HG02610 (cell line): ENCODE results near the gene SLC1A2.

Source experiments
- ATAC-seq: cut with Tn5 transposase; IDR thresholded peaks from one replicate; pipeline ENCODE4 v1.9.1; 2021; ENCODE audit warnings: mild to moderate bottlenecking, moderate library complexity; ENCODE audit not compliant: unreplicated experiment

Gene SLC1A2

DNA sequence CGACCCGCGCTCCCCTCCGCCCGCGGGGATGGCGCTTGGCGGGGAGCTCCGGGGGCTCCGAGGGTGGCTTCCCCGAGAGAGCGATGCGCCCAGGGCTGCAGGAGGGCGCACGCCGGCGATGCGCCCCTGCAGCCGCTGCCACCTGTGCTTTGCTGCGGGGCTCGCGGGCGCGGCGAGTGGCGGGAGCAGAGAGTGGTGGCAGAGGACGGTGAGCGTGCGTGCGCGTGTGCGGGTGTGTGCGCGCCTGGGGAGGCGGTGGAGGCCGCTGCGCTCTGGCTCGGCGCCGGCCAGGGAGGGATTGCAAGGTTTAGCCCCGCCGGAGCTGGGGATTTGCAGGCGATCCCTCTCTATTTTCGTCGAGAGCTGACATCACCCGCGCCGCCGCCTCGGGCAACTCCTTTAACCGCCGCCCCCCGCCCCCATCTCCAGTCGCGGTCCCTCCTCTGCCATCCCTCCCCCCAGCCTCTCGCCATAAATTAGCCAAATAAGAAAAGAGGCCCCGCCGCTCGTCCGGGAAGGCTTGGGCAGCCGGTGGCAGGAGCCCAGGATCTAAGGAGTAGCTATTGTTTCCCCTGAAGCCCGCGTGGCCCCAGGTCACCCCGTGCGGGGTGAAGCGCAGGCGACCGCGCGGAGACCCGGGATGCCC, at the start of gene SLC1A2:
Gene SLC1A2, minus strand, starts transcription at position 375 of the 646 bp plus-strand sequence. CDS start 592 bp downstream, outside the sequence.
- ATAC-seq: no peak

DNA sequence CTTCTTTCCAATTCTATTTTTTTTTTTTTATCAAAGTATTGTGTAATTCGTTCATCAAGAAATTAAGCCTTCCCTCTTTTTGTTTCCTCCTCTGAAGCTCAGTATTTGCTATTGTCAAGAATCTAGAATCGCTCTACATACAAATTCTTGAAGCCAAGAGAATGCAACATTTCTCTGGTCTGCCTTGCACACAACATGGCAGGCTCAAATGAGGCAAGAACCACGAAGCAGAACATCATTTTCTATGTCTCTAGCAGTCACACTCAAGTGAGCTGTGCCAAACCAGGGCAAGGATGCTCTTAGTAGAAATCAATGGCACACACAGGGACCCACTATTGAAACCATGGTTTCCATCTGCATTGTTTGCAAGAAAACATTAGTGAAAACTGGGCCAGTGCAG, 46.7 kb upstream of the SLC1A2 start:
- no peak for ATAC-seq

DNA sequence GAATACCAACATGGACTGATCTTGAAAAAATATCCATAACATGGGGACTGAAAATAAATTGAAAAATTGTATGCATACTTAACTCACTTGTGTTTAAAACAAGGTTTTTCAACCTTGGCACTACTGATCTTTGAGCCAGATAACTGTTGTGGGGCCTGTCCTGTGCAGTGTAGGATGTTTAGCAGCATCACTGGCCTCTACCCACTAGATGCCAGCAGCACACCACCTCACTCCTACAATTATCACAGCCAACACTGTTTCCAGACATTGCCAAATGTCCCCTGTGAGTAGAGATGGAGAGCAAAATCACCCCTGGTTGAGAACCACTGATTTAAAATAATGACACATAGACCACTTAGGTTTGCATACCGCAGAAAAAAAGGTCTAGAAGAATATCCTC, 45.0 kb upstream of the SLC1A2 start:
- no peak for ATAC-seq

DNA sequence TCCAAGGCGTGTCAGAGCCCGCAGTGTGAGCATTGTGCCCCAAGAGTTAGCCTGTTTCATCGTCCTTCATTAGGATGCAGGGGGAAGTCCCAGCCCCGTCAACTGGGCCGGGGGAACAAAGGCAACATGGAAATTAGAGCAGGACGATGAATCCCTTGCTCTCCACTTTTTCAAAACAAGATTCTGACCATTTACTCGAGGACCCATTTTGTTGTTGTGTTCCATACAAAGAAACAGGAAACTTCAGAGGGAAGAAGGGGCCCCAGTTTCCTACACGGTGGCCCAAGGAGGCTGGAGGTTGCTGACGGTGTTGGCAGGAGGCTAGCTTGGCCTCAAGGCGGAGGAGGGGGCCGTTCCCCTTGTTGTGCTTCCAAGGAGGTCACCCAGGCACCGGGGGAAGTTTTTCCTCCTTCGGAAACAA, 44.0 kb upstream of the SLC1A2 start:
- no peak for ATAC-seq

DNA sequence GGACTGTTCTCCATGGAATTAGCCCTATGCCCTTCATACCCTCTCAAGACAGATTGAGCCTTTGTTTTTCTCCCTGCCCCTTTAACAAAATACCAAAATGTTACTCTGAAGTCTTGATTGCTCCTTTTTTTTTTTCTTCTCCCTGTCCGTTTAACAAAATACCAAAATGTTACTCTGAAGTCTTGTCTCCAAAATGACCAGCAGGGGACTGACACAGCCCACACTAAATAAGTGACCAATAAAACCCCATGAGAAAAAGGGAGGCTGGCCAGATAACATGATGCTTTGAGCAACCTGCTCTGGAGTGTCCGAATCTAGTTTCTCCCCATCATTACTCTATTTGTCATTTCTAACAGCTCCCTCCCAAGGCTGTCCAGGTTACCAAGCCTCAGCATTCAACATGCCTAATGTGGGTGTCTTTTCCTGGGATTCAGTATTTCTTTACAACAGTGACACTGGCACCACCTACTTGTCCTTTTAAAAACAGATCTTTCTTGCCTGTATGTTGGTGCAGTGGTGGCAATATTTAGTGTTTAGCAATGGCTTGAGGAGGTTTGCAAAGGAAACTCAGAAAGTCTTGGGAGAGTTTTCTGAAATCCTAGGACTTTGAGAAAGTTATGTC, 42.7 kb upstream of the SLC1A2 start:
- no peak for ATAC-seq

DNA sequence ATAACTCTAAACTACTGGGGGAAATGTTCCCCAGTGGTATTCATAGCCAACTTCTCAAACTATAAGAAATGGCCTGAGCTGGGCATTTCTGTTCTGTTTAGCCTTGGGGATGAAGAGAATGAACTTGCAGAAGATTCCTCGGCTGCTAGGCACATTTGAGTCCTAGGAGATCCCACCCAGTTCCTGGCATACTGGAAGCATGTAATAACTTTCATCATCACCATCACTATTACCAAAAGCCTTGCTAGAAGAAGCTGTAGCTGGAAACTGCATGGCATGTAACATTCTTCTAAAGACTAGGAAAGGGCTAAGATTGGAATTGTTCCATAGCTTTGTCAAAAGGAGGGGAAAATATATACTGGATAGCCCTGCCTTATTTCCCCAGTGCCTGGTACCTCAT, 40.1 kb upstream of the SLC1A2 start:
- no peak for ATAC-seq

DNA sequence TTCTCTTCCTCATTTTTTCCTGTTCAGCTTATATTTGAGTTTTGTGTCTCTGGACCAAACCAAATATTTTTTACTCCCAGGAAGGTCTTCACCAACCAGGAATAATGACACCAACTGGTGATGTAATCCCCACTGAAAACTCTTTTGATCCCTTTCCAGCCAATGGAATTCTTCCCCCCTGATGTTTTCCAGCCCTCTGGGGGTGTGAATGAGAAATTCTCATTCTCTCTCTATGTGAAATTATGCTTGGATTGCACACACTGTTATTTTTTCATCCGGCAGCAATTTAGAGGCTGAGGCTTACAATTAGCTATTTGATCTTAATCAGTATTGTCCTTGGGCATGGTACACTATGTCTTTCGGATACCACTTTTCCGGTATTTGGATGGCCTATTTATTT, 39.5 kb upstream of the SLC1A2 start:
- no peak for ATAC-seq

DNA sequence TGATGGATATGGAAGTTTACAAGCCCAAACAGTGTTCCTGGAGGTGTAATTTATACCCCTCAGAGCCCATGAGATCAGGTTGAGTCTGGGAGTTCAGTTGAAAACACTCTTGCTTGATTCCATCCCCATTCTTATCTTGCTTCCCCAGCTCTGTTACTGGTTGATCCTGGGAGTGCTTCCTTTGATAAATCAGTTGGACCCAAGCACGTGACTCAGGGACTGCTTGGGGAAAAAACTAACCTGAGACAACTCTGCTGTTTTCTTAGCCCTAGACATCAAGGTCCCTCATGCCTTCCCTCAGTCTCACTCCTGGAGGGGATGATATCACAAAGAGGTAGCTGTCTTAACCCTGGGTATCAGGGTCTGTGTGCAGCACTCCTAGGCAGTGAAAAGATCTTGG, 35.0 kb upstream of the SLC1A2 start:
- no peak for ATAC-seq

DNA sequence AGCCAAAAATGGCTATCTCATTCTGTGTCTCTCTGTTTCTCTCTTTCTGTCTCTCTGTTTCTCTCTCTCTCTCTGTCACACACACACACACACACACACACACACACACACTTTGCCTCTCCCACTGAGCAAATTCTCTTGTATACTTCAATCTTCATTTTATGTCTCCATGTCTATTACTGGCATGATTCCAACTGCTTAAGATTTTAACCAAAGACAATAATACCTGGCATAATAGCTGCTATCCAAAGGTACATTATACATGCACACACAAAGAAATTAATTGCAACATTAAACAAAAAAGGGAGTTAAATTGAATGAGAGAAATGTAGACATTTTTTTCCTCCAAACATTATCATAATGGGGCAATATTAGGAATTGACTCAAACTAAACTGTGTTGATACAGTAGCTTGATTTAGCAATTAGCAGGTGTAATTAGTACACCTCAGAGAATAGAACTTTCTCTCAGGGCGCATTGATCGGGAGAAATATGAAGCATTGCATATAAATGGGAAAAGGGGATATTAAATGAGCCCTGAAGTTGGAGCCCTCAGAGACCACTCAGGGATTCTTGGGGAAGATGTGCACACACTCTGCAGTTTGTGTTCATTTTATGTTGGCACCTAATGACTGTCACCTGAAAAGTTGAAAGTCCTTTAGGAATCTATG, 17.4 kb upstream of the SLC1A2 start:
- no peak for ATAC-seq

DNA sequence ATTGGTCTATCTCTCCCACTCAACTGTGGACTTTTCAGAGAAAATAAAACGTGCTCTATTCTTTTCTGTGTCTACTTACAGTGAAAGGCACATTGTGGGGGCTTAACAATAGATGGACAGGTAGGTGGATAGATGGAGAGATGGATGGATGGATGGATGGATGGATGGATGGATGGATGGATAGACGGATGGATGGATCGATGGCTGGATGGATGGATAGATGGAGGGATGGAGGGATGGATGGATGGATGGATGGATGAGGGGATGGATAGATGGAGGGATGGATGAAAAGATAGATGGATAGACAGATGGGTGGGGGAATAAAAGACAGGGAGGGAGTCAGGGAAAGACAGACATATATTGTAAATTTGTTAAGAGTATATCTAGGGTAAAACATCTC, 14.2 kb upstream of the SLC1A2 start:
- ATAC-seq: no peak

DNA sequence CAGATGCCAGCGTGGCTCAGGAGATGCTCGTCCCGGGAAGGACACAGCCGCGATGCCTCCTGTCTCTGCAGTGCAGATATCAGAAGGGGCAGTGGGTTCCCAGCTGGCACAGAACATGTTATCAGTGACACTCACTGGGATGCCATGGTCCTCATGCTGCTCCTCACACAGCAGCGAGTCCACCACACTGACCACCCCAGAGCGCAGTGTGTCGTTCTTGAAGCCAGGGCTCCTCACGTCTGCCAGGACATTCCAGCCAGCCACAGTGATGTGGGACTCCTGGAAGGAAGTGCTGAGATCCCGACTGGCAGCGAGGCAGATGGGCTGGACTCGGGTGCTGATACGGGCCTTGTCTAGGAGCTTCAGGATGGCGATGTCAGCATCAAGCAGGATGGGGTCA, 13.1 kb upstream of the SLC1A2 start:
- no peak for ATAC-seq

DNA sequence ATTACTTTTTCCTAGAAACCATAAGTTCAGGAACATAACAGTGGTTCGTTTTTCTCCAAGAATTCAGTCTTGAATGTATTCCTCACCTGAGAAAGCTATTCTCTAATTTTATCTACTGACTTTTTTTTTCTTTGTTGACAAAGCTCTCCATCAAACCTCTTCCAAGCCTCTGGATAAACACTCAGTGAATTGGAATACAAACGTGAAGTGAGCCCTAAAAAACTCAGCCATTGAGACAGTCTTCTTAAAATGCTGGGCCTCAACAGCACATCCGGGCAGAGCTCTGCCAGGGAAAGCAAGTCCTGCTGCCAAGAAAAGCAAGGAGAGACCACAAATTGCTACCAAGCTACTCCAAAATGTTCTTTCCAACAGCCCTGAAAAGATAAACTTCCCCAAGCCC, 7.7 kb upstream of the SLC1A2 start:
- no peak for ATAC-seq

DNA sequence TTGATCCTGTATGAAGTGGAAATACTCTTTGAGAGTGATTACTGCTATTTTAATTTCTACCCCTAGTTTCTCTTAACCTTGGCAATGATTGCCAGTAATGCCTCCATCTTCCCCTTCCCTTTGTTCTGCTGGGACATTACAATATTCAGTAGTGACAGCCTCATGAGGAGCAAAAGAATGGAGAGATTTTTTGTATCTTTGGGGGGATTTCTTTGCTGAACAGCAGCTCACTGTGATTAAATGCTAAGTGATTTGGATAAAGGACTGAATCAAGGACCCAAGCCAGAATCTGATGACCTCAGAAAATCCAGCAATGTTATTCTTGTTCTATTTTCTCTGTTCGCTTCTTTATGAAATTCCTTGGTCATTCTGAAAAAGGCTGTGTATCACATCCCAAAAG, 7.0 kb upstream of the SLC1A2 start:
- ATAC-seq: no peak

DNA sequence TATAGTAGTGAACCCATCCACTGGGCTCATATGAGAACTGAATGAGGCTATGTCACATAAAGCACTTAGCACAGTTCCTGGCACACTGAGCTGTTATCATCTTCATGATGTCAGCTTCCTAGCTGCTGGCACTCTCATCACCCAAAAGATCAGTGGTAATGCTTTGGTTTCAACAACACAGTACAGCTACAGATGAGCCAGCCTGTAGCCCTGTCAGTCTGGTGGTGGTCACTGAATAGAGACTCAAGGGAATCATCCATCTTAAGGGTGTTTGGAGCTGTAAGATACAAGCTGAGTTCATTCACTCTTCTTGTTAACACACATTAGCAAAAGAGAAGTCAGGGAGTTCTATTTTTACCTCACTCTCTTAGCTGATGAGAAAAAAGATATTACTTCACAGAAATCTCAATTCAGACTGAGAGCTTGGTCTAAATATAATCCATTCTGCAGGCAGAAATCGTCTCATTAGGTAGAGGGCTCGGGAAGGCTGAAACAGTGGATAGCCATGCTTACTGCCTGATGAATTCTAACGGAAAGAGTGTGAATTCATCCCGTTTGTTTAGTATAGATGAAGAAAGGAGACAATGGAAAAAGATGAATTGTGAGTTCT, 6.3 kb upstream of the SLC1A2 start:
- no peak for ATAC-seq

DNA sequence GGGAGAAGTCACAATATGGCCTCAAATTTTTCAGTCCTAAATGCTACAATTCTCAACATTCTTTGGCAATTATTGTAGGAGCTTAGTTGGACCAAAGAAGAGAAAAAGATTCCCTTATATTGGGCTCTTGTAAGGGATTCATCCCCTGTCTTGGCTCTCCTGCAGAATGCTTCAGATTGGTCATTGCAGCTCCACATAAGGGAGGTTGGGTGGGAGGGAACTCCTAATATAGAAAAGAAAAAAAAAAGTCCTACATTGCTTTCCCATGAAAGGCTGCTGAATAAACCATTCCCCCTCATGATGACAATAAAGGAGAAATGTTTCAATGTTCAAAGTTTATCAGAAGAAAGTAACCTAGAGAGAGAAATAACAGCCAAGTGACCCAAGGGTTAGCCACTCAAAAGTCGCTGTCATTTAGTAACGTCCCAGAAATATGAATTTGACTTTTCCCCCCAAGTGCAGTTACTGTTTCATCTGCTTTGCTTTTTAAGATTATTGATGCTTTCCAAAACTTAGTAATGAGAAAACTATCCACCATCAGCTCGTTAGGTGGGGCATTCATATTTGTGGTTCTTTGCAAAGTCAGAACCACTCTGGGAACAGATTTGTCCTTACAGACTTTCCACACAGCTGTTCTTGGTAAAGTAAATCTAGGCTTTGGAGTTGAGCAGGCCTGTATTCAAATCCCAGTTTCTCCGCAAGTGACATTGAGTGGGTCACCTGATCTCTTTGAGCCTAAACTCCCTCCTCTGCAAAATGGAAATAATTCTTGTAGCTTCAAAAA, 5.0 kb upstream of the SLC1A2 start:
- no peak for ATAC-seq

DNA sequence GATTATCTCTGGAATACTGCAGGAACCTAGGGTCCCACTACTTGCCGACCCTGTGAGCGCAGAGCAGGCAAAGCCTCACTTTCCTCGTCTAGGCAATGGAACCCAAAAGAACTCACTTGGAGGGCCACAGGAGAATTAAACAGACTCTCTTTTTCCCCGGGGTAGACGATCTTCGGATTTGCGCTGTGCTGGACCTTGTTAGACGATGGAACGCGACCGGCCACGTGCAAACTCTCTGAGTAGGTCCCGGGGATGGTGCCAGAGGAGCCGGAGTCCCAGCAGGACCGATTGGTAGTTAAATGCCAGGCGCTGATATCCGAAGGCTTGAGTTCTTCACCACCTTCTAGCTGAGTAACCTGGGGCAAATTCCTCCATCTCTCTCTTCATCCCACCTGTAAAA, 1.0 kb upstream of the SLC1A2 start:
- ATAC-seq: no peak

DNA sequence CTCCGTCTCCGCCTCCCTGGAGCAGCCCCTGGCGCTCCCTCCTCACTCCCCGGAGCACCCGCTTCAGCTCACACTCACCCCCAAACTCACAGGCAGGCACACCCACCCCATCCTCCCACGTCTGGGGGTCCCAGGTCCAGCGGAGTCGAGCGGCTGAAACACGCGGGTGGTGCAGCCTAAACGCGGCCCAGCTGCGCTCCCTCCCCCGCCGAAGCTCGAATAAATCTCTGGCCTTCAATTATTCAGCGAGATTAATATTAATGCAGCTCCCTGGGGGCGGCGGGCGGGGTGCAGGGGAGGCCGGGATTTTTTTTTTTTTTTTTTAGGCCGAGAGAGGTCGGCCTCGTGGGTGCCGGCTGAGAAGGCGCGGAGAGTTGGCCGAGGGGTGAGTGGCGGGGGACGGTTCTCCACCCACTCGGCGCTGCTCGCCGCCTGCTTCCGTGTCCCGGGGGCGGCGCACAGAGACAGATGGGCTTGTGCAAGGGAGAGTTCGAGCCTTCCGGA, 524 bp upstream of the SLC1A2 start:
- no peak for ATAC-seq

DNA sequence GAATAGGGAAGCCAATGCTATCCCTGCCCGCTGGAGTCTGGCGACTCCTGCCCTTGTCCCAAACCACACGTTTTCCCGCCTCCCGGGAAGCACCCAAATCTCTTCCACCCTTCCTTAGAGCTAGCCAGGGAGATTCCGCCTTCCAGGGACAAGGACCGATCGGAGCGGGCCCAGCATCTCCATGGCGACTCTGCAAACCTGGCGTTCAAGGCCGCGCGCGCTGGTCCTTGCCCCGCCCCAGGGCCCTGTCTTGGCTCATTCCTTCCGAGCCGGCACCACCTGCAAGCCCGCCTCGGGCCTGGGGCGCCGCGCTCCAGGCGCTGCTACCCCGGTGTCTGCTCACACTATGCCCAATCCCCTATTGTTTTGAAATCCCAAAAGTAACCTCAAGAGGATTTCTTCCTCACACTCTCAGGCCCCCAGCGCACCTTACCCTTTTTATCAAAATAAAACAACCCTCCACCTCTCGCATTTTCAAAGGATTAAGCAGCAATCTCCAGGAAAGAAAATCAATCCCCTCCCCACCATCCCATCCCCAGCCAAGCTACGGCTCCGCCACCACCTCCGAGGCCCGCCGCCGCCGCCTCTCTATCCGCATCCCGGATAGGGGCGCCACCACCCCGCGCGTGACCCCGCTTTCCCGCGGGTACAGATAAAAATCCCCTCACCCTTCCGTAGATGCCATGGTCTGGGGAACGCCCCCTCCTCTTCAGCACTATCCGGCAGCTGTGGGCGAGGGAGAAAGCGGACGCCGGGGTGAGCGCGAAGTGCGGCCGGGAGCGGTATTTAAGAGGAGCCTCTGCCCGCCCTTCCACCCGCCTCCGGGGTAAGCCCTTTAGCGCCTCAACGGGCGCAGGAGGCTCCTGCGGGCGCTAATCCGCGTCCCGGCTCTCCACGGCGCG, 825 bp downstream of the SLC1A2 start:
- no peak for ATAC-seq

DNA sequence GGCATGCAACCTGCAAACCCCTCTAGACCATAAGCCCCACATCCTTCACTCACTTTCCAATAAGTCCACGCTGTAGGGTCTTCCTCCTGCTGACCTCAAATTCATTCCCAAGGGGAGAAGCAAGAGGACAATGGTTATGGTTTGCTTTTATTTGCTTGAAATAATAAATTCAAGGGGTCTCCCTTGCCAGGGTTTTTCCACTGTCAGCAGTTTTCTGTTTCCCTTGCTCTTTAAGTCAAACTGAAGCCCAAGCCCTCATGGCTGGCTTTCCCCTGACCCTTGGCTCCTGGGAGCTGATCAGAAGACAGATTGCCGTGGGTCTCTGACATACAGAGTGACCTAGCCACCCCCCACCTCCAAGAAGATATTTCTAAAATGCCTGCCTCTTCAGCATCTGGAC, 3.9 kb downstream of the SLC1A2 start:
- ATAC-seq: no peak

DNA sequence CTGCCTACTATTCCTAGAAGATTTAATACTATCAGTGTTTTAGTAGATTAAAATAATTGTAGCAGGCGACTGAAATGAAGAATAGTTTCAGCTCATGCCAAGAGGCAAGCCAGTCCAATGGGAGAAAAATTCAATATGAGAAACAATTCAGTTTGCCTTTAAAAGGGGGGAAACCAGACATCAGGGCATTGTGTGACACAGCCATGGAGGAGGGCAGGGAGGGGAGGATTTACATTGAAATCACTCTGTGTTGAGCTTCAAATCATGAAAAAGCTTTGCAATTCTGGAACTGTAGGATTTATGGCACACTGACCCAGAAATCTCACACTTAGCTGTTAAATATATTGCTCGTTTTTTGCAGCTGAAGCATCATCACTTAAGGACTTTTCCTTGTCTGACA, 4.6 kb downstream of the SLC1A2 start:
- ATAC-seq: no peak
